ENCODE measurements around the gene PAPLN.

PAPLN gene

GRCh38 chr14:73293782-73294781 lies 56.8 kb downstream of the PAPLN start:
- no peak overlapping the region for H3K27ac ChIP-seq (ENCODE audit: low read depth, low read length, poor library complexity, severe bottlenecking)
- no peaks in the 10 kb centered on the region for H3F3A ChIP-seq (ENCODE audit: insufficient read depth, low read length)
- no peak overlapping the region for H3K4me3 ChIP-seq (ENCODE audit: low read depth, low read length, poor library complexity, severe bottlenecking)
- H3K79me2 ChIP-seq (ENCODE audit: insufficient read depth, low read length) = no peaks in the 10 kb centered on the region
- no peaks in the 10 kb centered on the region for H3K9me2 ChIP-seq (ENCODE audit: low read depth, low read length)
- no peak overlapping the region for H2AFZ ChIP-seq (ENCODE audit: low read length)
- H4K20me1 ChIP-seq (ENCODE audit: insufficient read depth, low read length) = no peaks in the 10 kb centered on the region
- H3K4me2 ChIP-seq (ENCODE audit: low read length) = no peak overlapping the region
- H3K9ac ChIP-seq (ENCODE audit: low read length) = no peak overlapping the region
- H3K27me3 ChIP-seq (ENCODE audit: insufficient read depth, low read length) = no peaks in the 10 kb centered on the region
- peaks cover 8% of the 10 kb centered on the region for H3K4me1 ChIP-seq (ENCODE audit: insufficient read depth, low read length, severe bottlenecking)
- H3K36me3 ChIP-seq (ENCODE audit: insufficient read depth, low read length) = peaks cover 4% of the 10 kb centered on the region; the same call in 1 of the 2 replicates
- H3K9me3 ChIP-seq (ENCODE audit: low read length) = no peaks in the 10 kb centered on the region
- TF ChIP-seq EZH2 (IDR thresholded peaks at IDR 0.05; ENCODE audit: borderline replicate concordance, low read length) = no peak
- TF ChIP-seq, protein P1, sequence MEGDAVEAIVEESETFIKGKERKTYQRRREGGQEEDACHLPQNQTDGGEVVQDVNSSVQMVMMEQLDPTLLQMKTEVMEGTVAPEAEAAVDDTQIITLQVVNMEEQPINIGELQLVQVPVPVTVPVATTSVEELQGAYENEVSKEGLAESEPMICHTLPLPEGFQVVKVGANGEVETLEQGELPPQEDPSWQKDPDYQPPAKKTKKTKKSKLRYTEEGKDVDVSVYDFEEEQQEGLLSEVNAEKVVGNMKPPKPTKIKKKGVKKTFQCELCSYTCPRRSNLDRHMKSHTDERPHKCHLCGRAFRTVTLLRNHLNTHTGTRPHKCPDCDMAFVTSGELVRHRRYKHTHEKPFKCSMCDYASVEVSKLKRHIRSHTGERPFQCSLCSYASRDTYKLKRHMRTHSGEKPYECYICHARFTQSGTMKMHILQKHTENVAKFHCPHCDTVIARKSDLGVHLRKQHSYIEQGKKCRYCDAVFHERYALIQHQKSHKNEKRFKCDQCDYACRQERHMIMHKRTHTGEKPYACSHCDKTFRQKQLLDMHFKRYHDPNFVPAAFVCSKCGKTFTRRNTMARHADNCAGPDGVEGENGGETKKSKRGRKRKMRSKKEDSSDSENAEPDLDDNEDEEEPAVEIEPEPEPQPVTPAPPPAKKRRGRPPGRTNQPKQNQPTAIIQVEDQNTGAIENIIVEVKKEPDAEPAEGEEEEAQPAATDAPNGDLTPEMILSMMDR (IDR thresholded peaks at IDR 0.05; ENCODE audit: low read length) = no peak

DNA sequence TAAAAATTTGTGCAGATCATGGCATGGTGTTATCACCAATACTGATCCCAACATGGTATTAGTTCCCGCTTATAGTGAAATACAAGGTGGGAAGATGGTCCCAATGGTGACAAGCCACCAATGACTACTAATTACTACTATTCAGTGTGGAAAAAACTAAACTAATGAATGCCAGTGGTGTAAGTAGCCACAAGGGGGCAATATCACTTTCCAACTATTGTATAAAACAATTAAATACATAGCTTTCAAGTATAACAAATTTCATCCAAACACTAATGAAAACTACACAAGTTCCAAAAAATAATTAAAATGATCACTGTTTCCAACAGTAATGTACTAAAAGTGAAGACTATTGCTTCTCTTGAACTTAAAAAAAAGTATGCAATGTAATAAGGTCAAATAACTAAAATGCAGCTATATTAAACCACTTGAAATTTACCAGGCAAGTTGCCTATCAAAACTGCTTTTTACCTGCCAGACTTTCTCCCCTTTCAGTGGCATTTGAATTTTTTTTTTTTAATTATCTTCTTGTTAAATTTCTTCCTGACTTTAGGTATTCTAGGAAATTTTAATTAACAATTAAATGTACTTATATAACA lies 58.0 kb downstream of the PAPLN start:
- Histone ChIP-seq H3K9ac (ENCODE audit: low read length) (no peak overlapping the region), H3F3A (ENCODE audit: insufficient read depth, low read length) (no peaks in the 10 kb centered on the region), H3K9me3 (ENCODE audit: low read length) (no peaks in the 10 kb centered on the region), H4K20me1 (ENCODE audit: insufficient read depth, low read length) (no peaks in the 10 kb centered on the region), H3K4me2 (ENCODE audit: low read length) (no peak overlapping the region), H3K79me2 (ENCODE audit: insufficient read depth, low read length) (no peaks in the 10 kb centered on the region), H3K27me3 (ENCODE audit: insufficient read depth, low read length) (no peaks in the 10 kb centered on the region), H3K27ac (ENCODE audit: low read depth, low read length, poor library complexity, severe bottlenecking) (no peak overlapping the region), H2AFZ (ENCODE audit: low read length) (no peak overlapping the region), H3K4me3 (ENCODE audit: low read depth, low read length, poor library complexity, severe bottlenecking) (no peak overlapping the region), H3K4me1 (ENCODE audit: insufficient read depth, low read length, severe bottlenecking) (no peaks in the 10 kb centered on the region), H3K36me3 (ENCODE audit: insufficient read depth, low read length) (peaks cover 4% of the 10 kb centered on the region; the same call in 1 of the 2 replicates), H3K9me2 (ENCODE audit: low read depth, low read length) (no peaks in the 10 kb centered on the region)
- TF ChIP-seq, protein P1 (IDR thresholded peaks at IDR 0.05; ENCODE audit: low read length) = peak; percentile 80
- no peak for TF ChIP-seq EZH2 (IDR thresholded peaks at IDR 0.05; ENCODE audit: borderline replicate concordance, low read length)

DNA sequence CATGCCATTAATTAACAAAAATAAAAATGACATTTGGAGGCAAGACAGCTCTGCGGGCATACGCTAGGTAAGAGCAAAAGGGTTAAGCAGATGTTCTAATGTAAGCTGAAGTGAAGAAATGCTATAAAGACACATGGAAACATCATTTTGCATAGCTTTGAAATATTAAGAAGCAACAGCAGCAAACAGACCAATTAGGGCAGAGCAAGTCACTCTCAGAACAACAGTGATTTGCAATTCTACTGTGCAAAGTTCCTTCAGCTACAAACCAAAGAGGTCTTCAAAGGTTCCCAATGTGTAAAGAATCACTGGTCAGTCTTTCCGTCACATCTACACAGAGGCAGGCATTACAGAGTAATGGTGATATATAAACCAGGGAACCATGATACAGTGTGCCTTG lies 68.2 kb downstream of the PAPLN start:
- no peak overlapping the region for H3K27ac ChIP-seq (ENCODE audit: low read depth, low read length, poor library complexity, severe bottlenecking)
- H3K27me3 ChIP-seq (ENCODE audit: insufficient read depth, low read length) = no peaks in the 10 kb centered on the region
- H3K79me2 ChIP-seq (ENCODE audit: insufficient read depth, low read length) = no peaks in the 10 kb centered on the region
- peaks cover 19% of the 10 kb centered on the region for H3K4me1 ChIP-seq (ENCODE audit: insufficient read depth, low read length, severe bottlenecking)
- H3K9me3 ChIP-seq (ENCODE audit: low read length) = no peaks in the 10 kb centered on the region
- no peaks in the 10 kb centered on the region for H3K9me2 ChIP-seq (ENCODE audit: low read depth, low read length)
- no peak overlapping the region for H3K4me2 ChIP-seq (ENCODE audit: low read length)
- H3K4me3 ChIP-seq (ENCODE audit: low read depth, low read length, poor library complexity, severe bottlenecking) = no peak overlapping the region
- TF ChIP-seq EZH2 (IDR thresholded peaks at IDR 0.05; ENCODE audit: borderline replicate concordance, low read length) = no peak
- TF ChIP-seq, protein P1 (IDR thresholded peaks at IDR 0.05; ENCODE audit: low read length) = no peak
- H4K20me1 ChIP-seq (ENCODE audit: insufficient read depth, low read length) = no peaks in the 10 kb centered on the region
- no peaks in the 10 kb centered on the region for H3F3A ChIP-seq (ENCODE audit: insufficient read depth, low read length)
- H2AFZ ChIP-seq (ENCODE audit: low read length) = no peak overlapping the region
- H3K9ac ChIP-seq (ENCODE audit: low read length) = no peak overlapping the region
- no peaks in the 10 kb centered on the region for H3K36me3 ChIP-seq (ENCODE audit: insufficient read depth, low read length)
